ENCODE results near the gene STAC3. TPM values are rescaled to one million over a fixed set of nuclear protein-coding genes. Genes with fewer than 3 reads are reported as not detected.
A peak's percentile ranks its signal among the peaks of the same experiment; 100 is the strongest.

Gene STAC3
- total RNA-seq, 1 experiment from 2014 or later: 0.68 TPM

DNA sequence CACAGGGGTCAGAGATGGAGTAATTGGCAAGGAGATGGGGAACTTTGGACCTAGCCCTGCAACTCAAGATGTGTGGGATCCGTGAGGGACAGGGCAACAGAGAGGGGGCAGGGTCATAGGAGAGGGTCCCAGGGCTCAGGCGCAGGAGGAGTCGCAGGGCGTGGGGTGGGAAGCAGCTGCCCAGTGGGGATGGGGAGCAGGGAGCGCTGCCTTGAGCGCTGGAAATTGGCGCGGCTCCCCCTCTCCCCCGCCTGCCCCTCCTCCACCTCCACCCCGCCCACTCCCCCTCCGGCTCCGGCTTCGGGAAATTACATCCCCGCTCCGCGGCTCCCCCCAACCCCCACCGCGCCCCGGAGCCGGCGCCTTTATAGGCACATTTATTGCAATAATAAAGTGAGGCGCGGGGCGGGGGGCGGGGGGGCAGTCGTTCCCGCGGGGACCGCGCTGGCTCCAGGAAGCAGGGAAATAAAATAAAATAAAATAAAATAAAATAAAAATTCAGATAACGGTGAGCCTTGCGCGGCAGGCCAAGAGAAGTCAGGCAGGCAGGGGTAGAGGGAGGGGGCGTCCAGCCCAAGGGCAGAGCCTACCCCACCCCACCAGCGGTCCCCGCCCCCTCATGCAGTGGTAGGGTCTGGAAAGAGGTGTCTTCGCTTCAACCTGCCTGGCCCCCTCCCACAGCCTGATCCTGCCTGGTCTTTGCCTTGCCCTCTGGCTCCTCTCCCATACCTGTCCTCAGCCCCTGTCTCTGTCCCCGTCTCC lies 30.8 kb downstream of the STAC3 start:
- Histone ChIP-seq H3K4me3 (no peak overlapping the region), H3K9me3 (replicated peaks) (no peaks in the 10 kb centered on the region; the same call in 1 of the 2 replicates), H3K27ac (no peak overlapping the region), H3K27me3 (replicated peaks) (peaks cover 66% of the 10 kb centered on the region), H3K4me1 (replicated peaks) (peaks cover 23% of the 10 kb centered on the region), H3K36me3 (no peaks in the 10 kb centered on the region)
- DNase-seq (ENCODE audit: low read depth in 1 of 2, low spot score in 2 of 2): no peak

DNA sequence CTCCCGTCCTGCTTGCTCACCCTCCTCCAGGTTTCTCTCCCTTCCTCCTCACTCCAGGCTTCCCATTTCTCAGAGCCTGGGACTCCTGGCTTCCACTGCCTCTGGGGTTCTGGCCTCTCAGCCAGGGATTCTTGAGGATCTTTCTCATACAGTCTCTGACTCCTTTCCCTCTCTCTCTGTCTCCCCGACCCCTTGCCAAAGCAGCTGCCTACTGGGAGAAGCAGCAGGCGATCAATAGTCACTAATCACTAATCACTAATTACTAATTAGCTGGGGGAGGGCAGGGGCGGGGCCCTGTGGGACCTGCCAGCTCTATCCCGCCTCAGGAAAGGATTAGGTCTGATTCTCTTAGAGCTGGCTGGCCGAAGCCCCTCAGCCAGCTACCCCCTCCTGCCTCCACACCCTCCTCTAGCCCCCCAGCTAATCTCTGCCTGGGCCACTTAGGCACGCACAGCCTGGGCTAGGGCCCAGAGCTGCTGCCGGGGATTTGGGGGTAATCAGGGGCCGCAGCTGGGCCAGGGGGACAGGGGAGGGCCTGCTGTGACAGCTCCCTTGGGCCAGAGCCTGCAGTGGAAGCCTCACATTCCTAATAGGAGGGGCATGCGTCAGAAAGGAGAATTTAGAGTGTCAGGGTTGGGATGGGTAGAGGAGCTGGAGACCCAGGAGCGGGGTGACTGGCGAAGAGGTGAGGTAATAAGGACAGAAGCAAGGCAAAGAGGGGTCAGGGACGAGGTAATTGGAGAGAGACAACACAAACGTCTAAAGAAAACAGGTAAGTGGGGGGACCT lies 31.6 kb downstream of the STAC3 start:
- Histone ChIP-seq H3K4me1 (replicated peaks) (peaks cover 23% of the 10 kb centered on the region), H3K9me3 (replicated peaks) (no peaks in the 10 kb centered on the region; the same call in 1 of the 2 replicates), H3K36me3 (no peaks in the 10 kb centered on the region), H3K4me3 (no peak overlapping the region), H3K27ac (no peak overlapping the region), H3K27me3 (replicated peaks) (peaks cover 74% of the 10 kb centered on the region)
- DNase-seq (ENCODE audit: low read depth in 1 of 2, low spot score in 2 of 2): no peak

DNA sequence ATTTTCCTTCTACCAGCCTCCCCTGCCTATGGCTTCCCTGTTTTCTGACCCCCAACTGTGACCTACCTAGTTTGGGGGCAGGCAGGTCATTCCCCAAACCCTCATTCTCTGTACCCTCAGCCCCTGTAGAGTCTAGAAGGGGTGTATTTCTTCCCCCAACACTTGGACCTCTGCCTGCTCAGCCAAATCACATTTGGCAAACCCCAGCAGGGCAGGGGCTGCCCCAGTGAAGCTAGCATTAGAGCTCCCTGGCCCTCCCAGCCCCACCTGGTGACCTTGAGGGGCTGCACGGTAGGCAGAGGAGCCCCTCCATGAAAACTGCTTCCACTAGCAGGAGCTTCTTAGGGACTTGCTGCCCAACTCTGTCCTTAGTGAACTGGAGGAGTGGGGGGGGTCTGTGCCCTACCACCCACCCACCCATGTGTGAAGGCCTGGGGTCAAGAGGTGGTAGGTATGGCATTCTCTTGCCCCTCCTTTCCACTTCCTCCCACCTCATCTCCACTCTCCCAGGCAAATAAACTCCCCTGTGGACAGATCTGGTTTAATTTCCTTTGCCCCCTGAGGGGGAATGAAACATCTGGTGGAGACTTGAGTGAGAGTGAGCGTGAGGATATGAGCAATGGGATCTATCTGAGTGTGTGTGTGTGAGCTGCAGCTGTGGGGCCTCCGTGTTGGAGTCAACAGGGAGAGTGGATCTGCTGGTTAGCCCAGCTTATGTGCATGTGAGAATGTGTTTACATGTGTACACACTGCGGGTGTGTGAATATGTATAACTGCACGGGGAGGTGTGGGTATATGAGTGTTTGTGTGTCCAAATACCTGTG lies 32.7 kb downstream of the STAC3 start:
- Histone ChIP-seq H3K4me3 (no peak overlapping the region), H3K4me1 (replicated peaks) (peaks cover 28% of the 10 kb centered on the region), H3K27me3 (replicated peaks) (peaks cover 76% of the 10 kb centered on the region), H3K36me3 (0 out of 2 replicates have a peak, but pooled peaks cover 8% of the 10 kb centered on the region), H3K9me3 (replicated peaks) (no peaks in the 10 kb centered on the region; the same call in 1 of the 2 replicates), H3K27ac (no peak overlapping the region)
- DNase-seq (ENCODE audit: low read depth in 1 of 2, low spot score in 2 of 2): no peak

DNA sequence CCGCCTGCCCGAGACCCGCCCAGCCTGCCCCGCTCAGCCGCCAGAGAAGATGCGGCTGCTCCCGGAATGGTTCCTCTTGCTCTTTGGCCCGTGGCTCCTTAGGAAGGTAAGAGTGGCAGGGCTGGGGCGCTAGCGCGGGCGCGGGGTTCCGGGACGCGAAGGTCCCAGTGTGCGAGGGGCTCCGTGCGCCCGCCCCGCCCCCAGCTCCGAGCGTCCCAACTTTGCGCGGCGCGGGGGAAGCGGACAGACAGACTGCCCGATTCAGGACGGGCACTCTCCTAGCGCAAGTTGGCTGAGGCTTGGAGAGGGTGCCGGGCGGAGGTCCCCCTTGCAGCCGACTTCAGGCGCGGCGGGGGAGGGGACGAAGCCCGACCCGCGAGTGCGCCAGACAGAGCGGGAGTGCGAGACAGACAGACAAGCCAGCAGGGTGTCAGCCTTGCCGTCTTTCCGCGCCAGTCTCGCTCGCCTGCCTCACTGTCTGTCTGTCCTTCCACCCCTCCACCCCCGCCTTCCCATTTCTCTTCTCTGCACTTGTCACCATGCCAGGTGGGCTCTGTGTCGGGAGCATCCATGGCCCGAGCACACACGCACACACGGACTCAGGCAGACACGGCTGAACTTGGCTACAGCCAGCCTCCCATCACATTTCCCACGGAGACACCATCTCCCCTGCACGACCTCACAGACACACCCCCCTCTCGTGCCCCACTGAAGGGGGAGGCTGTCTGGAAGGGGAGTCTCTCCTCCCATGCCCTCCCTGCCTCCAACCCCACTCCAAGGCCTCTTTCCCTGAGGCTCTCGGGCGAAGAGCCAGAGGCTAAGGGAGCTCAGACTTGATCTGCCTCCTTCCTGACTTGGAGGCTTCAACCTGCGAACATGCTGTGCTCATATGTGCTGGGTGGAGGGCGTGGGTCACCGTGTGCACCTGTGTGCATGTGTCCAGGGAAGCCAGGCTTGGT lies 33.8 kb downstream of the STAC3 start:
- peaks cover 16% of the 10 kb centered on the region for H3K36me3 ChIP-seq
- H3K27me3 ChIP-seq (replicated peaks): peaks cover 76% of the 10 kb centered on the region
- H3K4me3 ChIP-seq: peak overlapping the region; percentile 36
- H3K27ac ChIP-seq: no peak overlapping the region
- DNase-seq (ENCODE audit: low read depth in 1 of 2, low spot score in 2 of 2): no peak
- no peaks in the 10 kb centered on the region; the same call in 1 of the 2 replicates for H3K9me3 ChIP-seq (replicated peaks)
- peaks cover 32% of the 10 kb centered on the region for H3K4me1 ChIP-seq (replicated peaks)

DNA sequence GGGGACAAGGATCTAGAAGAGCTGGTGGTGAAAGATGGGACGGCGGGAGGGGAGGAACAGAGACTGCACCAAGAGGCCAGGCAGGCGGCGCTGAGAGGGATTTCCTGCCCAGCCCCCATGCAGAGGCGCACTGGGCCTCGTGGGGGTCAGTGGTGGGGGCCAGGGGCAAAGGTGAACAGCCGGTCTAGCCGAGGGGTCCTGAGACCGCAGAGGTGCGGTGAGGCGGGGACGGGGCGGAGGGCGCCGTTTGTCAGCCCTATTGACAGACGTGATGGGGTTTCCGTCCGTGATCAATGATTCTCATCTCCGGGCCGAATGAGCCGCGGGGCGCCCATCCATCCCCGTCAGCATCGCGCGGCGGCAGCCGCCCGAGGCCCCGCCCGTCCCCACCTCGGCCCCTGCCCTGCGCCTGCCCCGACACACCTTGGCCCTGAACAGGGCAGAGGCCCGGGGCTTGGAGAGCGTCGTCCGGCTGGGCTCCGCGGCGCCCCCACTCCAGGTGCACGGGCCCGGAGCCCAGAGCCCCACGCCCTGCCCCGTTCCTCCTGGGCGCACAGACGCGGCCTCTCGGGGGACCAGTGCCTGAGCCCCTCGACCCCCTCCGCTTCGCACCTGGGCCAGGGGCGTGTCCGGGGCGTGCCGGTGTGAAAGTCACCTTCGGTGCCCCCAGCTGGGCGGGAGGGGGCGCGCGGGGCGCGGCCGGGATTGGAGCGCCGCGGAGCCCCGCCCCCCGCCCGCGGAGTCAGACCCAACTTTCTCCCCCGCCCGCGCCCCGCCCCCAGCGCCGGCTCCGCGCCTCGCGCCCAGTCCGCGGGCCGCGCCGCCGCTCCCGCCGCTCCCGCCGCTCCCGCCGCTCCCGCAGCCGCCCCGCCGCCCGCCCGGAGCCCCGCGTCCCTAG lies 34.7 kb downstream of the STAC3 start, which contains the start of gene NXPH4:
Gene NXPH4, plus strand, starts transcription at position 781 of the 898 bp plus-strand sequence. CDS start 176 bp downstream, outside the sequence.
- H3K4me1 ChIP-seq (replicated peaks): peaks cover 32% of the 10 kb centered on the region
- H3K27ac ChIP-seq: no peak within 1 kb of the TSS
- H3K36me3 ChIP-seq: peaks cover 23% of the 10 kb centered on the region
- H3K27me3 ChIP-seq (replicated peaks): peaks cover 67% of the 10 kb centered on the region
- no peaks in the 10 kb centered on the region; the same call in 1 of the 2 replicates for H3K9me3 ChIP-seq (replicated peaks)
- no peak for DNase-seq (ENCODE audit: low read depth in 1 of 2, low spot score in 2 of 2)
- peak within 1 kb of the TSS; percentile 36 for H3K4me3 ChIP-seq

DNA sequence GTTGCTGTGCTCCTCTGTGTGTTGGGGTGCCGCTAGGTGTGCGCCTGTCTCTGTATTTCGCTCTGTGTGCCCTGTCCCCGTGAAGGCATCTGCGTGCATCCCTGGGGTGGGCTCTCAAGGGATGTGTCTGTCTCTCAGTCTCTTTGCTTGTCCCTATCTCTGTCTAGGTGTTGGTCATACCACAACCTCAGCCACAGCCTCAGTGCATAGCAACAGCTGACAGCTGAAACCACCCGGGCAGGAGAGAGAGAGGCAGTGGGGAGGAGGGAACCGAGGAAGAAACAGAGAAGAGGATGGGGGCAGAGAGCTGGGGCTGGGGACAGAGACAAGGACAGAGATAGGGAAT lies 35.3 kb downstream of the STAC3 start:
- H3K4me3 ChIP-seq: no peak overlapping the region
- H3K27me3 ChIP-seq (replicated peaks): peaks cover 61% of the 10 kb centered on the region
- no peak overlapping the region for H3K27ac ChIP-seq
- peaks cover 32% of the 10 kb centered on the region for H3K4me1 ChIP-seq (replicated peaks)
- no peak for DNase-seq (ENCODE audit: low read depth in 1 of 2, low spot score in 2 of 2)
- H3K9me3 ChIP-seq (replicated peaks): no peaks in the 10 kb centered on the region; the same call in 1 of the 2 replicates
- peaks cover 28% of the 10 kb centered on the region for H3K36me3 ChIP-seq

DNA sequence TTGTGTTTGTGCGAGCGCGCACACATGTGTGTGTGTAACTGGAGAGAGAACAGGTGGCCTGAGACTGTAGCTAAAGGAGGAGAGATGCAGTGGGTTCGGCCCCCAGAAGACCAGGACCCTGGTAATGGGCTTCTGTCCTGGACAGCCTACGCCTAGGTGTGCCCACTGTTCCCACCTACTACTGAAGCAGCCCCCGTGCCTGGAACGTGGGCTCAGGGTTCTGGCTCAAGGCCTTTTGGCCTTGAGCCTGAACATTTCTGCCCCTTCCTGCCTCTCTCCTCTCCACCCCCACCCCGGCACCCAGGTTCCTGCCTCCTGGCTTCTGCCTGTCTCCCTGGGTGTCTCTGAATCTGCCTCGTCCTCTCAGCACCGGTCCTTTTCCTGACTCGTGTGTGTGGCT lies 35.9 kb downstream of the STAC3 start:
- H3K4me1 ChIP-seq (replicated peaks): peaks cover 32% of the 10 kb centered on the region
- peaks cover 32% of the 10 kb centered on the region for H3K36me3 ChIP-seq
- DNase-seq (ENCODE audit: low read depth in 1 of 2, low spot score in 2 of 2): no peak
- peaks cover 55% of the 10 kb centered on the region for H3K27me3 ChIP-seq (replicated peaks)
- no peak overlapping the region for H3K4me3 ChIP-seq
- H3K27ac ChIP-seq: no peak overlapping the region
- H3K9me3 ChIP-seq (replicated peaks): no peaks in the 10 kb centered on the region; the same call in 1 of the 2 replicates

DNA sequence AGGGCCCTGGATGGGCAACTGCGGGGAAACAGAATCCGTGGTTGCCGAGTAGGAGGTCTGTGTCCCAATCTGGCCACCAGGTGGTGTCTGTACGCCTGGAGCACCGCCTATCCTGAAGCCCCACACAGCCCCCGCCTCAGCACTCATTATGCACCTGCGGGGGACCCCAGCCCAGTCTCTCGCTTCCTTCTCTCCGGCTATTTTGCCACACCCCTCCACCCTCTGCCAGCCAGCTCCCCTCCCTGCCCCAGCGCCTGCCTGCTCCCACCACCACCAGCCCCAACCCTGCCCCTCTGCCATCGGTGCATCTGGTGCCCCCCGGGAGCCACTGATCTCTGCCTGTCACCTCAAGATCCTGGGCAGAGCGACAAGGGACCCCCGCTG lies 36.6 kb downstream of the STAC3 start:
- Histone ChIP-seq H3K9me3 (replicated peaks) (no peaks in the 10 kb centered on the region; the same call in 1 of the 2 replicates), H3K27me3 (replicated peaks) (peaks cover 49% of the 10 kb centered on the region), H3K36me3 (peaks cover 39% of the 10 kb centered on the region), H3K4me1 (replicated peaks) (peaks cover 32% of the 10 kb centered on the region), H3K27ac (no peak overlapping the region), H3K4me3 (no peak overlapping the region)
- peak in 1 of 2 experiments; percentile 68 for DNase-seq (ENCODE audit: low read depth in 1 of 2, low spot score in 2 of 2)

DNA sequence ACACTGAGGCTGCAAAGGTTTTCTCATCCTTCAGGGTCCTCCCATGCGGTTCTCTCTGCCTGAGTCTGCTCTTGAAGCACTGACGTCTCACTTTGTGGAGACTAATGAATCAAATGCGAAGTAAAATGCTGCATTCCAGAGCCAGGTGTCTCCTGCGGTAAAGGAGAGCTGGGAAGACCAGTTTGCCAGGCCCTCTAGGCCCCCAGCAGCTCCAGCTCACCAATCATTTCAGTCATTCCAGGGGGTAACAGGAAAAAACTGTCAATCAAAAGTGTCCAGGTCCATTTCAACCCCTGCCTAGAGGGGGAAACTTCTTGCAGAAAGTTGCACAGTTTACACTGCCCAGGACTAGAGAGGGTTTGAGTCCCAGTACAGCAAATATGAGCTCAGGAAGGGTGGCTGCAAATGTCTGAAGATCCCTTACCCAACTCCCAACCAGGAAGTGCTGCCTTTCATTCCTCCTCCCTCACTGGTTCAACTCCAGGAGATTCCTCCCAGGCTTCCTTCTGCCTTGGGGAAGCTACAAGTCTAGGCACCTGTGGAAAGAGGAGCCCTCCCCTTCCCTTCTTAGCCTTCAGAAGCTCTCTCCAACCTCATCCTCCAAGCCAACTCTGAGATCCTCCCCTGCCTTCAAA lies 37.1 kb downstream of the STAC3 start:
- no peaks in the 10 kb centered on the region; the same call in 1 of the 2 replicates for H3K9me3 ChIP-seq (replicated peaks)
- peaks cover 32% of the 10 kb centered on the region for H3K4me1 ChIP-seq (replicated peaks)
- H3K27me3 ChIP-seq (replicated peaks): peaks cover 43% of the 10 kb centered on the region
- DNase-seq (ENCODE audit: low read depth in 1 of 2, low spot score in 2 of 2): peak in 1 of 2 experiments; percentile 49
- no peak overlapping the region for H3K4me3 ChIP-seq
- no peak overlapping the region for H3K27ac ChIP-seq
- H3K36me3 ChIP-seq: peaks cover 44% of the 10 kb centered on the region

DNA sequence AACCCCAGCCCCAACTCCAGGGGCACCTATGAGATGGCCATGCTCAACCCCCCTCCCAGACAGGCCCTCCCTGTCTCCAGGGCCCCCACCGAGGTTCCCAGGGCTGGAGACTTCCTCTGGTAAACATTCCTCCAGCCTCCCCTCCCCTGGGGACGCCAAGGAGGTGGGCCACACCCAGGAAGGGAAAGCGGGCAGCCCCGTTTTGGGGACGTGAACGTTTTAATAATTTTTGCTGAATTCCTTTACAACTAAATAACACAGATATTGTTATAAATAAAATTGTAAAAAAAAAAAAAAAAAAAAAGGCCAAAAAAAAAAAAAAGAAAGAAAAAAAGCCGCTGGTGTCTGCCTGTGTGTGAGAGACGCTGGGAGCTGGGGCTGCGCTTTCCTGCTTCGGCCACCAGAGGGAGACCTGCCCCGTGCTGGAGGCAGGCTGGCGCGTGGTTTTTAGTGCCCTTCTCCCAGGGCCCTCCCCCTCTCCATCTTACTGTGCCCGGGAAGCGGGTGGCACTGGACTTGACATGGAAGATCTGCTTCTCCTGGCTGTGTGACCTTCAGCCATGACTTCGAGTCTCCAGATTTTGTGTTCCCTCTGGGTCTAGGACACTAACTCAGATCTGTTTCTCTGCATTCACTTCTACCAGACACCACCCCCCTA lies 37.8 kb downstream of the STAC3 start:
- peaks cover 32% of the 10 kb centered on the region for H3K4me1 ChIP-seq (replicated peaks)
- peaks cover 49% of the 10 kb centered on the region for H3K36me3 ChIP-seq
- no peak overlapping the region for H3K27ac ChIP-seq
- no peaks in the 10 kb centered on the region; the same call in 1 of the 2 replicates for H3K9me3 ChIP-seq (replicated peaks)
- DNase-seq (ENCODE audit: low read depth in 1 of 2, low spot score in 2 of 2): peak; percentile 72 to 86
- no peak overlapping the region for H3K4me3 ChIP-seq
- H3K27me3 ChIP-seq (replicated peaks): peaks cover 38% of the 10 kb centered on the region

DNA sequence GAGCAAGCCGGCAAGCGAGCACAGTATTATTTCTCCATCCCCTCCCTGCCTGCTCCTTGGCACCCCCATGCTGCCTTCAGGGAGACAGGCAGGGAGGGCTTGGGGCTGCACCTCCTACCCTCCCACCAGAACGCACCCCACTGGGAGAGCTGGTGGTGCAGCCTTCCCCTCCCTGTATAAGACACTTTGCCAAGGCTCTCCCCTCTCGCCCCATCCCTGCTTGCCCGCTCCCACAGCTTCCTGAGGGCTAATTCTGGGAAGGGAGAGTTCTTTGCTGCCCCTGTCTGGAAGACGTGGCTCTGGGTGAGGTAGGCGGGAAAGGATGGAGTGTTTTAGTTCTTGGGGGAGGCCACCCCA lies 38.3 kb downstream of the STAC3 start:
- Histone ChIP-seq H3K4me1 (replicated peaks) (peaks cover 32% of the 10 kb centered on the region), H3K27ac (no peak overlapping the region), H3K4me3 (no peak overlapping the region), H3K9me3 (replicated peaks) (no peaks in the 10 kb centered on the region; the same call in 1 of the 2 replicates), H3K27me3 (replicated peaks) (peaks cover 33% of the 10 kb centered on the region), H3K36me3 (peaks cover 54% of the 10 kb centered on the region)
- DNase-seq (ENCODE audit: low read depth in 1 of 2, low spot score in 2 of 2): no peak

Data from SJSA1 (cell line).